GM10266 (cell line): ENCODE data around the gene VOPP1.

ENCODE experiments used
- DNase-seq: peaks from one replicate; pipeline ENCODE4 v3.0.0; 2012; ENCODE audit errors: extremely low spot score
- CTCF ChIP-seq: IDR thresholded peaks from 2 replicates; pipeline ENCODE4 v1.5.1; 2012; ENCODE audit warnings: mild to moderate bottlenecking, low read depth; ENCODE audit not compliant: control insufficient read depth, insufficient read depth; ENCODE audit errors: missing control alignments

The VOPP1 gene

GRCh38 chr7:55594414-55594813 is 22.1 kb upstream of the VOPP1 start:
- DNase-seq: no peak
- no peak for TF ChIP-seq CTCF

- TF ChIP-seq CTCF: peak; percentile 85
- DNase-seq: peak; percentile 51
Observed at GRCh38 chr7:55593515-55594318, 21.4 kb upstream of the VOPP1 start.

- DNase-seq: peak; percentile 3
- no peak for TF ChIP-seq CTCF
Observed at GRCh38 chr7:55593172-55593514, 20.8 kb upstream of the VOPP1 start.

- peak; percentile 5 for DNase-seq
- no peak for TF ChIP-seq CTCF
Observed at GRCh38 chr7:55592492-55592891, 20.2 kb upstream of the VOPP1 start.

- no peak for TF ChIP-seq CTCF
Observed at GRCh38 chr7:55591282-55591931, 19.1 kb upstream of the VOPP1 start.

GRCh38 chr7:55590517-55591281 is 18.4 kb upstream of the VOPP1 start:
- DNase-seq: peak; percentile 1
- no peak for TF ChIP-seq CTCF

More at GRCh38 chr7:55591282-55591931, 19.1 kb upstream of the VOPP1 start:
- DNase-seq: peak; percentile 11
